ENCODE results near the gene TMEM151B. TPM values are rescaled to one million over a fixed set of nuclear protein-coding genes. Genes with fewer than 3 reads are reported as not detected.
A peak's percentile ranks its signal among the peaks of the same experiment; 100 is the strongest.

TMEM151B gene
- total and polyA plus RNA-seq, 2 of the 13 experiments (the other 11 are each of a cell fraction or from before 2014, with no cell fraction given), result not detected

- no peak for TF ChIP-seq SNRNP70 (IDR thresholded peaks at IDR 0.05; ENCODE audit: low read depth, low read length)
- peak; percentile 76; the same call in 1 of the 2 replicates for TF ChIP-seq ESRRA (CRISPR knock-in tag; IDR thresholded peaks at IDR 0.05; ENCODE audit: low read depth)
- no peak for TF ChIP-seq ZNF343 (CRISPR knock-in tag; IDR thresholded peaks at IDR 0.05)
- no peak for TF ChIP-seq RCOR2 (CRISPR knock-in tag; IDR thresholded peaks at IDR 0.05)
- TF ChIP-seq ZKSCAN1 (IDR thresholded peaks at IDR 0.05; ENCODE audit: low read length), result no peak
- no peak for TF ChIP-seq ZNF567 (CRISPR knock-in tag; IDR thresholded peaks at IDR 0.05; ENCODE audit: borderline replicate concordance)
- TF ChIP-seq EEA1 (CRISPR knock-in tag; IDR thresholded peaks at IDR 0.05; ENCODE audit: borderline replicate concordance), result no peak; the same call in none of the 2 replicates
- no peak for TF ChIP-seq ATAD3A (CRISPR knock-in tag; IDR thresholded peaks at IDR 0.05)
- no peak for TF ChIP-seq CREB1 (IDR thresholded peaks at IDR 0.05)
- TF ChIP-seq CREB1 (CRISPR knock-in tag; IDR thresholded peaks at IDR 0.05), result no peak
- TF ChIP-seq ZNF550 (CRISPR knock-in tag; IDR thresholded peaks at IDR 0.05; ENCODE audit: borderline replicate concordance), result no peak; the same call in 1 of the 2 replicates
- TF ChIP-seq ZNF251 (CRISPR knock-in tag; IDR thresholded peaks at IDR 0.05), result no peak
- 0 out of 2 replicates have a peak, but pooled peaks have one; percentile 64 for TF ChIP-seq ZNF879 (CRISPR knock-in tag; IDR thresholded peaks at IDR 0.05)
- TF ChIP-seq SATB2 (CRISPR knock-in tag; IDR thresholded peaks at IDR 0.05), result 0 out of 2 replicates have a peak, but pooled peaks have one; percentile 26
- peak; percentile 83 for TF ChIP-seq IKZF4 (CRISPR knock-in tag; IDR thresholded peaks at IDR 0.05; ENCODE audit: borderline replicate concordance, low read depth, not compliant biosample characterization)
- no peak for TF ChIP-seq ATM (IDR thresholded peaks at IDR 0.05; ENCODE audit: borderline replicate concordance)
- 0 out of 2 replicates have a peak, but pooled peaks have one; percentile 61 for TF ChIP-seq IRX3 (CRISPR knock-in tag; IDR thresholded peaks at IDR 0.05; ENCODE audit: borderline replicate concordance, low read depth)
- no peak; the same call in 1 of the 2 replicates for TF ChIP-seq ZNF704 (CRISPR knock-in tag; IDR thresholded peaks at IDR 0.05; ENCODE audit: borderline replicate concordance)
- no peak; the same call in 1 of the 2 replicates for TF ChIP-seq RNF219 (CRISPR knock-in tag; IDR thresholded peaks at IDR 0.05)
- TF ChIP-seq ZNF564 (CRISPR knock-in tag; IDR thresholded peaks at IDR 0.05), result peak; percentile 89
- TF ChIP-seq ZNF598 (CRISPR knock-in tag; IDR thresholded peaks at IDR 0.05; ENCODE audit: borderline replicate concordance), result no peak
- TF ChIP-seq MLXIP (CRISPR knock-in tag; IDR thresholded peaks at IDR 0.05; ENCODE audit: borderline replicate concordance), result peak; percentile 96
- peak; percentile 54; the same call in 1 of the 2 replicates for TF ChIP-seq PHF20 (CRISPR knock-in tag; IDR thresholded peaks at IDR 0.05)
- TF ChIP-seq MATR3 (CRISPR knock-in tag; IDR thresholded peaks at IDR 0.05), result no peak
- peak; percentile 11; the same call in 1 of the 3 replicates for TF ChIP-seq MXI1 (IDR thresholded peaks at IDR 0.05; ENCODE audit: borderline replicate concordance, low read depth, low read length)
Observed at GRCh38 chr6:44223319-44224028, 46.8 kb upstream of the TMEM151B start, which contains the start of gene SLC29A1 (continued).

Data from HepG2 (cell line).